Measurements from ENCODE around the gene EIF2AK3. TPM values are rescaled to one million over a fixed set of nuclear protein-coding genes. Genes with fewer than 3 reads are reported as not detected.

The EIF2AK3 gene
- total and polyA plus RNA-seq, 2 donors (not counting 1 experiment from before 2014, with no cell fraction given), result 11.9 to 19.8 TPM

DNA sequence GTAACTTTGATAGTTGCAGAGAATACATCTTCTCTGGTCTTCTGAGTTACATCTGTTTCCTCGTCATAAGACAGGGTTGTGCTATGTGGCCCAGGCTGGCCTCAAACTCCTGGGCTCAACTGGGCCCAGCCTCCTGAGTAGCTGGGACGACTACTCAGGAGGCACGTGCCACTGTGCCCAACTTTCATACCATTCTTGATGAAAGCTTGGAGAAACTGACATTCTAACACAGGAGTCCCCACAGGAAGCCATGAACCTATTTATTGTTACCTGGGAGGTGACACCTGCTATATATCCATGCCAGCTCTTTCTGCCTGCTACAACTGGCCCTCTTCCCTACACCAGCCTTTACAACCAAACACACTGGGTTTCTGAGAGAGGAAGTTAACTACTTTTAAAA is 19.1 kb downstream of the EIF2AK3 start:
- H3K4me3 ChIP-seq (replicated peaks in 1 of 4; ENCODE audit: control extremely low read depth in 1 of 4, insufficient read depth in 1 of 4, low read depth in 3 of 4, low read length in 4 of 4), result no peak overlapping the region
- H3K79me2 ChIP-seq (ENCODE audit: control insufficient read depth, insufficient read depth, low read length), result no peaks in the 10 kb centered on the region
- H3K9me3 ChIP-seq (ENCODE audit: control insufficient read depth, insufficient read depth, low read depth, low read length), result no peaks in the 10 kb centered on the region

GRCh38 chr2:88607416-88607815 is 19.8 kb downstream of the EIF2AK3 start:
- no peaks in the 10 kb centered on the region for H3K9me3 ChIP-seq (ENCODE audit: control insufficient read depth, insufficient read depth, low read depth, low read length)
- H3K36me3 ChIP-seq (ENCODE audit: control insufficient read depth, insufficient read depth, low read length), result no peaks in the 10 kb centered on the region
- no peak overlapping the region for H2AFZ ChIP-seq (ENCODE audit: low read length)
- no peak overlapping the region for H3K4me2 ChIP-seq (ENCODE audit: extremely low read depth, insufficient read depth, low read length)
- H3K9ac ChIP-seq (ENCODE audit: insufficient read depth, low read length), result no peak overlapping the region
- peaks cover 2% of the 10 kb centered on the region for H3K4me1 ChIP-seq (ENCODE audit: control insufficient read depth, extremely low read depth, insufficient read depth, low read length)
- H3K27me3 ChIP-seq (ENCODE audit: control insufficient read depth, insufficient read depth, low read length), result no peaks in the 10 kb centered on the region
- H3K79me2 ChIP-seq (ENCODE audit: control insufficient read depth, insufficient read depth, low read length), result no peaks in the 10 kb centered on the region
- DNase-seq (ENCODE audit: low read depth in 2 of 2), result no peak
- H3K4me3 ChIP-seq (replicated peaks in 1 of 4; ENCODE audit: control extremely low read depth in 1 of 4, insufficient read depth in 1 of 4, low read depth in 3 of 4, low read length in 4 of 4), result no peak overlapping the region
- H3K27ac ChIP-seq (ENCODE audit: insufficient read depth, low read length), result no peak overlapping the region
- H4K20me1 ChIP-seq (ENCODE audit: control insufficient read depth, extremely low read depth, insufficient read depth, low read length), result no peaks in the 10 kb centered on the region
- TF ChIP-seq EZH2 (IDR thresholded peaks at IDR 0.05; ENCODE audit: low read length, missing control alignments) (no peak), CTCF (conservative IDR thresholded peaks at IDR 0.05 in 1 of 2, IDR thresholded peaks at IDR 0.05 in 1 of 2; ENCODE audit: low read depth in 1 of 2, low read length in 2 of 2) (no peak)

More for the DNA sequence above, 19.1 kb downstream of the EIF2AK3 start:
- no peak overlapping the region for H2AFZ ChIP-seq (ENCODE audit: low read length)
- H3K4me1 ChIP-seq (ENCODE audit: control insufficient read depth, extremely low read depth, insufficient read depth, low read length), result peaks cover 2% of the 10 kb centered on the region
- no peak overlapping the region for H3K27ac ChIP-seq (ENCODE audit: insufficient read depth, low read length)
- H3K36me3 ChIP-seq (ENCODE audit: control insufficient read depth, insufficient read depth, low read length), result no peaks in the 10 kb centered on the region
- H3K4me2 ChIP-seq (ENCODE audit: extremely low read depth, insufficient read depth, low read length), result no peak overlapping the region
- no peak for DNase-seq (ENCODE audit: low read depth in 2 of 2)
- H3K9ac ChIP-seq (ENCODE audit: insufficient read depth, low read length), result no peak overlapping the region
- H4K20me1 ChIP-seq (ENCODE audit: control insufficient read depth, extremely low read depth, insufficient read depth, low read length), result no peaks in the 10 kb centered on the region
- no peak for TF ChIP-seq EZH2 (IDR thresholded peaks at IDR 0.05; ENCODE audit: low read length, missing control alignments)
- no peak for TF ChIP-seq CTCF (conservative IDR thresholded peaks at IDR 0.05 in 1 of 2, IDR thresholded peaks at IDR 0.05 in 1 of 2; ENCODE audit: low read depth in 1 of 2, low read length in 2 of 2)
- no peaks in the 10 kb centered on the region for H3K27me3 ChIP-seq (ENCODE audit: control insufficient read depth, insufficient read depth, low read length)

DNA sequence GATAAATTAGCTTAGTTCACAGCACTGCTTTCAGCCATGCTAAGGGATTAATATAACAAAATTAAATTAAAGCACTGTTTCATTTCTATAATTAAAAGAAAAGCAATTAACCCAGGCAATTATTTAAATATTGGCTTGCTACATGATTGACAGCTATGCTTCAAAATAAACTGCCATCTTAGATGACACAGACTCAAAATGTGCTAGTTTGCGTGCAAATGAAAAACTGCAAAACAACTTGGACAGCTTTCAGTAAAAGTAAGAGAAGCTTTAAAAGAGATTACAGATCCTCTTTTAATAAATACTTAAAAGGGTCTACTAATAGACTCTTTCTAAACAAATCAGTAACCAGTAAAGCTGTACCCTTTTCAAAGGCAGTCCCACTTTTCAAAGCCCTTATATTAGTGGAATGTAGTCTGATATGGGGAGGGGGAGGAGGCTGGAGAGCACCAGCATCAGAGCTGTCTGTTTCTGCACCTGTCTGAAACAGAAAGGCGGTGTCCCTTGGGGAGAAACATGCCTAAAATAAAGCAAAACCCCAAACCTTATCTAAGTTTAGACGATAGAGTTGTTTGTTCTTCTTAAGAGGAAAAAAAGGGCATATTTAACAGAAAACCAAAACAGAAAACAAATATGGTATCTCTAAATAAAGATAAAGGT is 20.8 kb downstream of the EIF2AK3 start:
- H2AFZ ChIP-seq (ENCODE audit: low read length), result no peak overlapping the region
- H3K27ac ChIP-seq (ENCODE audit: insufficient read depth, low read length), result no peak overlapping the region
- no peaks in the 10 kb centered on the region for H3K79me2 ChIP-seq (ENCODE audit: control insufficient read depth, insufficient read depth, low read length)
- no peaks in the 10 kb centered on the region for H3K27me3 ChIP-seq (ENCODE audit: control insufficient read depth, insufficient read depth, low read length)
- no peak overlapping the region for H3K9ac ChIP-seq (ENCODE audit: insufficient read depth, low read length)
- no peak for DNase-seq (ENCODE audit: low read depth in 2 of 2)
- H3K4me3 ChIP-seq (replicated peaks in 1 of 4; ENCODE audit: control extremely low read depth in 1 of 4, insufficient read depth in 1 of 4, low read depth in 3 of 4, low read length in 4 of 4), result no peak overlapping the region
- H3K9me3 ChIP-seq (ENCODE audit: control insufficient read depth, insufficient read depth, low read depth, low read length), result no peaks in the 10 kb centered on the region
- H3K36me3 ChIP-seq (ENCODE audit: control insufficient read depth, insufficient read depth, low read length), result no peaks in the 10 kb centered on the region
- no peak for TF ChIP-seq EZH2 (IDR thresholded peaks at IDR 0.05; ENCODE audit: low read length, missing control alignments)
- TF ChIP-seq CTCF (conservative IDR thresholded peaks at IDR 0.05 in 1 of 2, IDR thresholded peaks at IDR 0.05 in 1 of 2; ENCODE audit: low read depth in 1 of 2, low read length in 2 of 2), result no peak
- H3K4me2 ChIP-seq (ENCODE audit: extremely low read depth, insufficient read depth, low read length), result no peak overlapping the region
- no peaks in the 10 kb centered on the region for H4K20me1 ChIP-seq (ENCODE audit: control insufficient read depth, extremely low read depth, insufficient read depth, low read length)
- peaks cover 4% of the 10 kb centered on the region for H3K4me1 ChIP-seq (ENCODE audit: control insufficient read depth, extremely low read depth, insufficient read depth, low read length)

Measured in fibroblast of lung (primary cell).